SIG-M5 (cell line): ENCODE results near the gene PTPRD.

ENCODE experiments used
- DNase-seq: peaks from one replicate; lab custom pipeline; 2025; lab: John Stamatoyannopoulos, UW

The PTPRD gene

GRCh38 chr9:8904771-8905515 is 1707.9 kb downstream of the PTPRD start:
- no peak for DNase-seq

- no peak for DNase-seq
Observed at GRCh38 chr9:8903077-8903476, 1709.7 kb downstream of the PTPRD start.

- DNase-seq: no peak
Observed at GRCh38 chr9:8901146-8901545, 1711.7 kb downstream of the PTPRD start.

GRCh38 chr9:8899511-8899910 is 1713.3 kb downstream of the PTPRD start:
- DNase-seq: no peak

GRCh38 chr9:8895861-8896224 is 1717.0 kb downstream of the PTPRD start:
- no peak for DNase-seq

- DNase-seq: no peak
Observed at GRCh38 chr9:8895106-8895860, 1717.5 kb downstream of the PTPRD start.

GRCh38 chr9:8890695-8891094 is 1722.1 kb downstream of the PTPRD start:
- no peak for DNase-seq

- no peak for DNase-seq
Observed at GRCh38 chr9:8889100-8889499, 1723.7 kb downstream of the PTPRD start.

- DNase-seq: no peak
Observed at GRCh38 chr9:8888591-8888990, 1724.2 kb downstream of the PTPRD start.

- no peak for DNase-seq
Observed at GRCh38 chr9:8887369-8887768, 1725.4 kb downstream of the PTPRD start.

GRCh38 chr9:8883321-8883720 is 1729.5 kb downstream of the PTPRD start:
- no peak for DNase-seq

GRCh38 chr9:8880060-8880459 is 1732.7 kb downstream of the PTPRD start:
- no peak for DNase-seq

- no peak for DNase-seq
Observed at GRCh38 chr9:8879284-8879683, 1733.5 kb downstream of the PTPRD start.

- no peak for DNase-seq
Observed at GRCh38 chr9:8877753-8878494, 1734.9 kb downstream of the PTPRD start.

GRCh38 chr9:8876303-8876702 is 1736.5 kb downstream of the PTPRD start:
- no peak for DNase-seq

GRCh38 chr9:8874482-8874881 is 1738.3 kb downstream of the PTPRD start:
- no peak for DNase-seq

GRCh38 chr9:8872802-8873201 is 1740.0 kb downstream of the PTPRD start:
- no peak for DNase-seq

GRCh38 chr9:8871796-8872445 is 1740.9 kb downstream of the PTPRD start:
- no peak for DNase-seq

- no peak for DNase-seq
Observed at GRCh38 chr9:8871396-8871795, 1741.4 kb downstream of the PTPRD start.

- DNase-seq: no peak
Observed at GRCh38 chr9:8869812-8870211, 1743.0 kb downstream of the PTPRD start.

GRCh38 chr9:8868632-8869031 is 1744.2 kb downstream of the PTPRD start:
- DNase-seq: no peak

GRCh38 chr9:8867148-8867547 is 1745.7 kb downstream of the PTPRD start:
- no peak for DNase-seq

GRCh38 chr9:8864545-8864896 is 1748.3 kb downstream of the PTPRD start:
- no peak for DNase-seq
